ENCODE data around the gene CFHR5.
"Not testable (repeated sequence)": the region's sequence is repeated elsewhere in the genome, so short reads cannot be mapped to it uniquely, and the experiment has no call there.

CFHR5 gene

DNA sequence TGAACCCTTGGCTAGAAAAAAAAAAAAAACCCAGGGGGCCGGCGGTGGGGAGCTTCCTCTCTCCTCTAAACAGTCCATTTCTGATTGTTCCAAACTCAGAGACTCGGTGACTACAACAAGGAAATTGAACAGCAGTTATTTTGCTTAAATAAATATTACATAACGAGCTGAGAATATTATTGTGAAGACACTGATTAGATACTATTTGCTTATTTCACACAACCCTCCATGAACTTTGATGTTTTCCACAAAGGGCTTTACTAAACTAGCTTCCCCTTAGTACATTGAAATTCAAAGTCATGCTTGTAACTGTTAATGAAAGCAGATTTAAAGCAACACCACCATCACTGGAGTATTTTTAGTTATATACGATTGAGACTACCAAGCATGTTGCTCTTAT, at the start of gene CFHR5:
Gene CFHR5, plus strand, starts transcription at position 279 of the 400 bp plus-strand sequence. Its CDS starts 109 bp downstream, at position 388.
- DNase-seq, result no peak

DNA sequence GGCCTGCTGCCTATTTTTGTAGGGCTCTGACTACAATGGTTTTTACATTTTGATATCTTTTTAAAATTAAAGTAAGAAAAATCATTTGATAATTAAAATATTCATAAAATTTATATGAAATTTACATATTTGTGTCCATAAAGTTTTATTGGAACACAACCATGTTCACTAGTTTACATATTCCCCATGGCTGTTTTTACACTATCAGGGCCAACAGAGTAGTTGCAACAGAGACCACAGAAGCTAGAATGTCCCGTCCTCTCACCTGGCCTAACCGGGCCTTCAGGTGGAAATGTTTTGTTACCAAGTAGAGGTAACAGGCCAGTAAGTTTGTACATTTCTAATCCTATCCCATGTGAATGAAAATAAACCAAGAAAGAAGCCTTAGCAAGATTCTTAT, 44.5 kb upstream of the CFHR5 start:
- not testable (repeated sequence) for DNase-seq

DNA sequence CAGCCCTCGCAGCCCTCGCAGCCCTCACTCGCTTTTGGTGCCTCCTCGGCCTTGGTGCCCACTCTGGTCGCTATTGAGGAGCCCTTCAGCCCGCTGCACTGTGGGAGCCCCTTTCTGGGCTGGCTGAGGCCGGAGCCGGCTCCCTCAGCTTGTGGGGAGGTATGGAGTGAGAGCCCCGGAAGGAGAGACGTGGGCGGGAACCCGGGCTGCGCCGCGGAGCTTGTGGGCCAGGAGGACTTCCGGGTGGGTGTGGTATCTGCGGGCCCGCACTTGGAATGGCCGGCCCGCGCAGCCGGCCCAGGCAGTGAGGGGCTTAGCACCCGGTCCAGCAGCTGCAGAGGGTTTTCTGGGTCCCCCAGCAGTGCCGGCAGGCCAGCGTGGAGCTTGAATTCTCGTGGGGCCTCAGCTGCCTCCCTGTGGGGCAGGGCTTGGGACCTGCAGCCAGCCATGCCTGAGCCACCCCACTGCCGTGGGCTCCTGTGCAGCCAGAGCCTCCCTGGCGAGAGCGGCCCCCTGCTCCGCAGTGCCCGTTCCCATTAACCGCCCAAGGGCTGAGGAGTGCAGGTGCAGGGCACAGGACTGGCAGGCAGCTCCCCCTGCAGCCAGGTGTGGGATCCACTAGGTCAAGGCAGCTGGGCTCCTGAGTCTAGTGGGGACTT, 43.7 kb upstream of the CFHR5 start:
- DNase-seq, result no peak

DNA sequence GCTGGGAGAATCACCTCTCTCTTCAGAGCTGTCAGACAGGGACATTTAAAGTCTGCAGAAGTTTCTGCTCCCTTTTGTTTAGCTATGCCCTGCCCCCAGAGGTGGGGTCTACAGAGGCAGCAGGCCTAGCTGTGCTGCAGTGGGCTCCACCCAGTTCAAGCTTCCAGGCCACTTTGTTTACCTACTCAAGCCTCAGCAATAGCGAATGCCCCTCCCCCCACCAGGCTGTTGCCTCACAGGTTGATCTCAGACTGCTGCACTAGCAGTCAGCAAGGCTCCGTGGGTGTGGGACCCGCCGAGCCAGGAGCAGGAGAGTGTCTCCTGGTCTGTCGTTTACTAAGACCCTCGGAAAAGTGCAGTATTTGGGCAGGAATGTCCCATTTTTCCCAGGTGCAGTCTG, 35.9 kb upstream of the CFHR5 start:
- DNase-seq, result not testable (repeated sequence)

DNA sequence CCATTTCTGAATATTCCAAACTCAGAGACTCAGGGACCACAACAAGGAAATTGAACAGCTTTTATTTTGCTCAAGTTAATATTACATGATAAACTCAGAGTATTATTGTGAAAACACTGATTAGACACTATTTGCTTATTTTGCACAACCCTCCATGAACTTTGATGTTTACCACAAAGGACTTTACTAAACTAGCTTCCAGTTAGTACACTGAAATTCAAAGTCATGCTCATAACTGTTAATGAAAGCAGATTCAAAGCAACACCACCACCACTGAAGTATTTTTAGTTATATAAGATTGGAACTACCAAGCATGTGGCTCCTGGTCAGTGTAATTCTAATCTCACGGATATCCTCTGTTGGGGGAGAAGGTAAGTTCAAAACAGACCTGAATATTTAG, 33.8 kb upstream of the CFHR5 start, which contains the start of gene CFHR2:
Gene CFHR2, plus strand, starts transcription at position 171 of the 400 bp plus-strand sequence. Its CDS starts 143 bp downstream, at position 314.
- not testable (repeated sequence) for DNase-seq

DNA sequence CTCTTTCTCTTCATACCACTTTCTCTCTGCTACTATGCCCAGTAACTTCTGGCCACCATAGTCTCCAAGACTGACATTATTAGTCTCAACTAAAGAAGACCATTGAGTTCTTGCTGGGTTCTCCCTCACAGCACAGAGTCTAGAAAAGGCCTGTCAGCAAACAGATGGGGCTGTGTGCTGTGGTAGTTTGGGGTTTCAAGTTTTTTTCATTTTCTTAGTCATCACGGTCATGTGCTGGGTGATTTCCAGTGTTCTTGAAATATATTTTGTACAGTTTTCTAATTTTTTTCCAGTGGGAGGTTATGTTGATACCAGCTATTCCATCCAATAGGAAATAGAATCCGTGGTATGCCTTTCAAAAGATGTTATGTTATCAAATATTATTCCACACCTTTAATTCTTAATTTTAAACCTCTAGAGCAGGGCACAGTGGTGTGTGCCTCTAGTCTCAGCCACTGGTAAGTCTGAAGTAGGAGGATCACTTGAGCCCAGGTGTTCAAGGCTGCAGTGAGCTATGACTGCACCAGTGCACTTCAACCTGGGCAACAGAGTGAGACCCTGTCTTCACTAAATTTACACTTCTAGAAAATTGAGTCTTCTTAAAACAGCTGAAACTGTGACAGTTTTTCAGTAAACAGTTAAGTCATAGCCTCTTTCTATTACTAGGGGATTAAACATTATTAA, 25.5 kb upstream of the CFHR5 start:
- DNase-seq, result no peak

DNA sequence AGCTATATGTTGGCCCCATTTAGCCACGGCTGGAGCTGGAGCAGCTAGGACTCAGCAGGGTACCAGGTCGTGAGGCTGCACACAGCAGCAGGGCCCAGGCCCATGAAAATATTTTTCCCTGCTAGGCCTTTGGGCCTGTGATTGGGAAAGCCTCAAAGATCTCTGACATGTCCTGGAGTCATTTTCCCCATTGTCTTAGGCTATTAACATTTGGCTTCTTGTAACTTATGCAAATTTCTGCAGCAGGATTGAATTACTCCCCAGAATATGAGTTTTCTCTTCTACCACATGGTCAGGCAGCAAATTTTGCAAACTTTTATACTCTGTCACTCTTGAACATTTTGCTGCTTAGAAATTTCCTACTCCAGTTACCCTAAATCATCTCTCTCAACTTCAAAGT, 22.6 kb upstream of the CFHR5 start:
- no peak for DNase-seq

DNA sequence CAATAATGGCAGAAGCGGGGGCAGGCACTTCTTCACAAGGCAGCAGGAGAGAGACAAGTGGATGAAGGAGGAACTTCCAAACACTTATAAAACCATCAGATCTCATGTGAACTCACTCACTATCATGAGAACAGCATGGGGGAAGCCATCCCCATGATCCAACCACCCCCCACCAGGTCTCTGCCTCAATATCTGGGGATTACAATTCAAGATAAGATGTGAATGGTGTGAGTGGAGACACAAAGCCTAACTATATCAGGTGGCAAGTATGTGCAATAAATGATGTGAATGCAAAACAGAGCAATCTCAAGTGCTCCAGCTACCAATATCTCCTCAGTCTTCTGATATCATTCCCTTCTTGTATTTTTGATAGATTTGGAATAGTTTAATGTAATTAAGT, 21.4 kb upstream of the CFHR5 start:
- no peak for DNase-seq

DNA sequence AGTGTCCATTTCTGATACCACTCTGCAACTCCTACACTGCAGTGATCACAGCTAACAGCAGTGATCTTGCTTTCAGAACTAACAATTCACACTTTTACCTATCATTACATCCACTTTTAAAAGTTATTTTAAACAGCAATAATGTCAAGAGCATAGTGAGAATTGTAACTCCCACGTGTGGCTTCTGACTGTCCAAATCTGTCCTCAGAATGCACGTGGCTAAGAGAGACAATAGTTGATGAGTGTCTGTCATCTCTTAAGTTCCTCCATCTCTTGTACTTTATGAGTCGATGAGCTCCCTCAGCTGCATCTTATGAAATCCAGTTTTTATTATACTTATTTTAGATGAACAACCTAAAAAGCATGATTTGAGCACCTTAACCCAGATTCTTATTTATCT, 16.5 kb upstream of the CFHR5 start:
- DNase-seq, result no peak

DNA sequence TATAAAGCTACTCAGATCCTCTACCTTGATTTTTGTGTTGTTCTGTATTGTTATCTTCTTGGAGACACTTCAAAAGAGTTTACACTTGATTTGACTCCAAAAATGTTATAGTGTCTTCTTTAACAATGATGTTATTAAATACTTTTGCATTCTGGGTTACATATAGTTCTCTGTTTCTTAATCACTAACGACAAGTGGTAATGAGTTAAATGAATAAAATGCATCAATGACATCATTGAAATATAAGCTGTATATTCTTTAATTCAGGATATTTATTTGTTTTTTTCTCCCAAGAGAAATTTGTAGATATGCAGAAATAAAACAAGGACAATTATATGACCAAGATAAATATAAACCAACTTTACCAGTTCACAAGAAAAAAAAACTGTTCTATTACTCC, 7.2 kb upstream of the CFHR5 start:
- no peak for DNase-seq

DNA sequence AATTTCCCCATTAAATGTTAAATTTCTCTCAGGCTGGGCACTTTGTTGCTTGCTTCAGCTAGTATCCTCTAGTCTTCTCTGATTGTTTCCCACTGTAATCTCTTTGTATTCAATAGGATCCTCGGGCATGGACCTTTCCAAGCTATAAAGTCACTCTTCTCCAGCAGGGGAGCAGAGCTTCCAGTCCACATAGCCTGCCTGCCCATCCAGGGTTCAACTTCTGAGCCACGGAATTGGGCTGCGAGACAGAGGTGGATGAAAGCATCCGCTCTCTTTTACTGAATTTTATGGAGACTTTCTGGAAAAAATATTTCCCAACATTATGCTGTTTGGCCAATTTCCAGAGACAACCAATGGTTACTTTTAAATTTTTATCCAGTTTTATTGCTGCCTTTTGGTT, 1.1 kb upstream of the CFHR5 start:
- no peak for DNase-seq

DNA sequence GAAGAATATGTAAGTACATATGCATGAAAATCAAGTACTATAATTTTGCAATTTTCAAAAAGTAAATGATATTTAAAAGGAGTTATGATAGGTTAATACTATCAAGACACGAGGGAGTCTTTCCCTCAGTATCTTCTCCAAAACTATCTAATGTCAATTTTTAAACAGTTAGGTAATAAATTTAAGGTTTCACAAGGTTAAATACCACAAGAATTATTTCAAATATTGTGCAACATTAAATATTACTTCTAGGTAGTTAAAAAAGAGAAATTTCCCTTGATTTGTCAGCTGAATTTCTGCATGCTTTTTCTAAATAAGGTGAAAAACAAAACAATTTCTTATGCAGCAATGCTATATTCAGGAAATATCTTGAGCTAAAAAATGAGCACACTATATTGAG, 3.5 kb downstream of the CFHR5 start:
- no peak for DNase-seq

DNA sequence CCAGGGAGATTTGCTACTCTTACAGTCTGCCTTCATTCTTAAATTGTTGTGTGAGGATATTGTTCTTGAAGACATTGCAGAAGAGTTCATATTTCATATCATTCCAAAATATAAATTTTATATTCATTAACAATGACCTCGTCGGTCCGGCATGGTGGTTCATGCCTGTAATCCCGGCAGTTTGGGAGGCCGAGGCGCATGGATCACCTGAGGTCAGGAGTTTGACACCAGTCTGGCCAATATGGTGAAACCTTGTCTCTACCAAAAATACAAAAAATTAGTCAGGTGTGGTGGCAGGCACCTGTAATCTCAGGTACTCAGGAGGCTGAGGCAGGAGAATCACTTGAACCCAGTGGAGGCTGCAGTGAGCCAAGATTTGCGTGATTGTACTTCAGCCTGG, 4.9 kb downstream of the CFHR5 start:
- DNase-seq, result not testable (repeated sequence)

DNA sequence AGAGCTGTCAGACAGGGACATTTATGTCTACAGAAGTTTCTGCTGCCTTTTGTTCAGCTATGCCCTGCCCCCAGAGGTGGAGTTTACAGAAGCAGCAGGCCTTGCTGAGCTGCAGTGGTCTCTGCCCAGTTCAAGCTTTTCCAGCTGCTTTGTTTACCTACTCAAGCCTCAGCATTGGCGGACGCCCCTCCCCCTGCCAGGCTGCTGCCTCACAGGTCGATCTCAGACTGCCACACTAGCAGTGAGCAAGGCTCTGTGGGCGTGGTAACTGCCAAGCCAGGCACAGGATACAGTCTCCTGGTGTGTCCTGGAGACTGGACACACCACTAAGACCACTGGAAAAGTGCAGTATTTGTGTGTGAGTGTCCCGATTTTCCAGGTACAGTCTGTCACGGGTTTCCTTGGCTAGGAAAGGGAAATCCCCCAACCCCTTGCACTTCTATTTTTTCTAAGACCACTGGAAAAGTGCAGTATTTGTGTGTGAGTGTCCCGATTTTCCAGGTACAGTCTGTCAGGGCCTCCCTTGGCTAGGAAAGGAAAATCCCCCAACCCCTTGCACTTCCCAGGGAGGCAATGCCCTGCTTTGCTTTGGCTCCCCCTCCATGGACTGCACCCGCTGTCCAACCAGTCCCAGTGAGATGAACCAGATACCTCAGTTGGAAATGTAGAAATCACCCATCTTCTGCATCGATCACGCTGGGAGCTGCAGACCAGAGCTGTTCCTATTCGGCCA, 14.7 kb downstream of the CFHR5 start:
- not testable (repeated sequence) for DNase-seq

DNA sequence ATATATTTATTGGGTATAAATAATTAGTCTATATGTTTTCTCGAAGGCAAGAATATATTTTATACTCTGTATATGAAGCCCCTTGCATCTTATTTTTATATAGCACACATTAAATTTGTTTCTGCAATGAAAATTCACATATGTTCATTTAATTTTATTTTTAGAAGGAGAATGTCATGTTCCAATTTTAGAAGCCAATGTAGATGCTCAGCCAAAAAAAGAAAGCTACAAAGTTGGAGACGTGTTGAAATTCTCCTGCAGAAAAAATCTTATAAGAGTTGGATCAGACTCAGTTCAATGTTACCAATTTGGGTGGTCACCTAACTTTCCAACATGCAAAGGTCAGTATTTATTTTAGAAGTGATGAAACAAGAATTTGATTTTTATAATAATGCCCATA, 16.6 kb downstream of the CFHR5 start:
- no peak for DNase-seq

DNA sequence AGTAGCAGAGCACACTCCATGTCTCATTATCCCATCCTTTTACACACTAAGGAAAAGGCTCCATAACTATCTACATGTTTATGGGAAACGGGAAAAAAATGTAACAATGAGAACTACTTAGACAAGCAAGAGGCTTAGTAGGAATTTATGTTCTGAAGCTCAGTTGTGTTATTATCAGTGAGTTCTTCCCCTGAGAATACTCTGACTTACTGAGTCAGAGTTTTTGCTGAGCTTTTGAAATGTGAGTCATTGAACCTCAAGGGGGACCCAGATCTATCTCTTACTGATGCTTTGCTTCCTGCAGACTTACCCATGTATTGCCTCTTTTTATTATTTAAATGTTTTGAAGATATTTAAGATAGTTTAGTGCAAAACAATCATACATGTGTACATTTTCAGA, 20.1 kb downstream of the CFHR5 start:
- no peak for DNase-seq

DNA sequence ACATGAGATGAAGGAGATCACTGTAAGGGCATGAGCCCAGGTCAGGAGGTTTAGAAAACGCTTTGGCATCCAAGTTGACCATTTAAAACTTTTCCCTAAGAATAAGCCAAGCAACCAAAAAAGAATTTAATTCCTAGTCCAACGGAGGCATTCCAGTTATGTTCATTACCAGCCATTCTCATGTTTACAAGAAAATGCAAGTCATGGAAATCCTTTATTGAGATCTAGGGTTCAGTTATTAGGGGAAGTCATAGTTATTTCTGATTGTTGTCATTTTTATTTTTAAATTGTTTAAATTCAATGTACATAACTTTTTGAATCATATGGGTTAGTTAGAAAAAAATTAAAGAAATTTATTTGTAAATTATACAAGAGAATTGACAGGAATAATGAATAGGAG, 24.5 kb downstream of the CFHR5 start:
- no peak for DNase-seq

DNA sequence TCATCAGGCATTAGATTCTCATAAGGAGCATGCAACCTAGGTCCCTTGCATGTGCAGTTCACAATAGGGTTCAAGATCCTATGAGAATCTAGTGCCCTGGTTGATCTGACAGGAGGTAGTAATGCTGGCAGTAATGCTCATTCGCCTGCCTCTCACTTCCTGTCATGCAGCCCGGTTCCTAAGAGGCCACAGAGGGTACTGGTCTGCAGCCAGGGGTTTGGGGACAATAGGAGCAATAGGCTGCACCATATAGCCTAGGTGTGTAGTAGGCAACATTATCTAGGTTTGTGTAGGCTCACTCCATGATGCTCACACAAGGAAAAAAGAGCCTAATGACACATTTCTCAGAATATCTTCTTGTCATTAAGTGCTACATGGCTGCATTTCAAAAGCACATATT, 25.8 kb downstream of the CFHR5 start:
- no peak for DNase-seq

DNA sequence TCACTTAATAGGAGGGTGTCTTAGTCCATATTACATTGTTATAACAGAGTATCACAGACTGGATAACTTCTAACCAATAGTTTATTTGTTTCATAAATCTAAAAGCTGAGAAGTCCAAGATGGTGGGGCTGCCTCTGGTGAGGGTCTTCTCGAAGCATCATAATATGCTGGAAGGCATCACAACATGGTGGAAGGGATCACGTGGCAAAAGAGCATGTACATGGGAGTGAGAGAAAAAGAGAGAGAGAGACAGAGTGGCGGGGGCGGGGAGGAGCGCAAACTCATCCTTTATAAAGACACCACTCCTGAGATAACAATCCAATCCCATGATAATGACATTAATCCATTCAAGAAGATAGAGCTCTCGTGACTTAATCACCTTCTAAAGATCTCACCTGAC, 31.5 kb downstream of the CFHR5 start:
- no peak for DNase-seq

DNA sequence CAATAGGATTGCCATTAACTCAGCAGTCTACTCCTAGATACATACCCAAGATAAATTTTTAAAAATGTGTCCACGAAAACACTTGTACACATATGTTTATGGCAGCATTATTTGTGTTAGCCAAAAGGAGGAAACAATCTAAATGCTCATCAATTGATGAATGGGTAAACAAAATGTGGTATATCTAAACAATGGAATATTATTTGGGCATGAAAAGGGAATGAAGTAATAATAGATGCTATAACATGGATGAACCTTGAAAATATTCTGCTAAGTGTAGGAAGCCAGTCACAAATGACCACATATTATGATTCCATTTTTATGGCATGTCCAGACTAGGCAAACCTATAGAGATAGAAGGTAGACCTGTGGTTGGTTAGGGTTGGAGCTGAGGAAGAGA, 34.3 kb downstream of the CFHR5 start:
- no peak for DNase-seq

DNA sequence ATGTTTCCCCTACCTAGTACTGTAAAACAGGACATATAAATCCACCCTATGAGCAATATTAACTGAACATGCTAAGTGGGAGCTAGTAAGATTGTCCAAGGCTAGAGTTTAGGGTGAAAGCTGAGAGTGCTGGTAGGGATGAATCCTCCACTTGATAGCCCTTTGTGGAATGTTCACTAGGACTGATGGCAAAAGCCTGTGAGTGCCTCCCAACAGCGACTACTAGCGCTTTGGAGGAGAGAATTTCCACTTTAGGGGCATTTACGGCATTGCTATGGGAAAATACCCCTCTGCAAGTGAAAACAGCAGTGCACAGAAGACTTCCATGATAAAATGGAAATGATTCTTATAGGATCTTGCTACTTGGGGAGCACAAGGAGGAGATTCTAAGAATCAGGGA, 35.9 kb downstream of the CFHR5 start:
- DNase-seq, result no peak

DNA sequence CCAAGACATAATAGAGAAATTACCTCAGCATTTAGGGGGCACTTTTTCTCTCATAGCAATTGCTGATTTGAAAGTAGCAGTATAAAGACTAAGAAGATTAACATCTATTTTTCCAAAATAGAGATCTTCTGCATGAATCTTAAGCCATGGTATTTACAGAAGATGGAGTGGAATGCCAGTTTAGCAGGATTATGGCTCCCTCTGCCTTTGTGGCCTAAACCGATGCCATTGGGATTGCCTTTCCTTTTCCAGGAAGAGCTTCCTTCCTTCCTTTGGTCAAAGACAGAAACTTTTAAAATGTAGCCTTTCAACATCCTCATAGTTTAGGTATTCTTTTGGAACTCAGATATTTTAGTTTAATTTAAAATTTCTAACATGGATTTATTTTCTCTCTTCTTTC, 39.4 kb downstream of the CFHR5 start:
- DNase-seq, result no peak

DNA sequence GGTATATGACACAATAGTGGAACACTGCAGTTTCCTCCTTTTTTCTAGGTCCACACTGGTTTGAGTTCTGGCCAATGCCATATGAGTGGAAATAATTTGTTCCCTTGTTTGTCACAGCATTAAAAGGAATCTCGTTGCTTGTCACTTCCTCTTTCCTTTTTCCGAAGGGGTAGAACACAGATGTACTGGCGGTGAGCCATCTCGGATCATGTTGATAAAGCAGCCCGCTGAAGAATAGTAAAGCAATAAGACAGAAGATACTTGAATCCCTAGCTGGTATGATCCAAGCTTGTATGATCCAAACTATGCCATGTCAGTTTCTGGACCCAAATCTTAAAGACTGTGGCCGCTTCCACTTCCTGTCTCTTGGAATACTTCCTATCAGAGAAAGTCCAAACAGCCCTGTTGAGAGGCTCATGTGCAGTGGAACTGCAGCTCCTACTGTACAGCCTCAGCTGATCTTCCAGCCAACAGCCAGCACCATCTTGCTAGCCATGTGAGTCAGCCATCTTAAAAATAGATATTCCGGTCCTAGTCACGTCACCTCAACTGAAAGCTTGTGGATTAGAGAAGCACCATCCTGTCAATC, 40.3 kb downstream of the CFHR5 start:
- DNase-seq, result no peak

DNA sequence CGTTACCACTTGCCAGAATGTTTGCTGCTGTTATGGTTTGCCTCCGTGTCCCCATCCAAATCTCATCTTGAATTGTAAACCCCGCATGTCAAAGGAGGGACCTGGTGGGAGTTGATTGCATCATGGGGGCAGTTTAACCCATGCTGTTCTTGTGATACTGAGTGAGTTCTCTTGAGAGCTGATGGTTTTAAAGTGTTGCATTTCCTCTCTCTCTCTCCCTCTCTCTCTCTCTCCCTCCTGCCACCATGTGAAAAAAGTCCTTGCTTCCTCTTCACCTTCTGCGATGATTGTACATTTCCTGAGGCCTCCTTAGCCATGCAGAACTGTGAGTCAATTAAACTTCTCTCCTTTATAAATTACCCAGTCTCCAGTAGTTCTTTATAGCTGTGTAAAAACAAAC, 44.4 kb downstream of the CFHR5 start:
- no peak for DNase-seq

All from stimulated activated CD4-positive, alpha-beta T cell treated with anti-CD3 and anti-CD28 coated beads, Interleukin-4, amount 100 ng/mL, for 4 hours (primary cell).